ENCODE results near the gene WNT4. TPM values are rescaled to one million over a fixed set of nuclear protein-coding genes. Genes with fewer than 3 reads are reported as not detected.

The WNT4 gene
- total and polyA plus RNA-seq, 10 of the 15 experiments (the other 5 are each of a cell fraction or from before 2014, with no cell fraction given): 0.01 TPM; not detected in 9

DNA sequence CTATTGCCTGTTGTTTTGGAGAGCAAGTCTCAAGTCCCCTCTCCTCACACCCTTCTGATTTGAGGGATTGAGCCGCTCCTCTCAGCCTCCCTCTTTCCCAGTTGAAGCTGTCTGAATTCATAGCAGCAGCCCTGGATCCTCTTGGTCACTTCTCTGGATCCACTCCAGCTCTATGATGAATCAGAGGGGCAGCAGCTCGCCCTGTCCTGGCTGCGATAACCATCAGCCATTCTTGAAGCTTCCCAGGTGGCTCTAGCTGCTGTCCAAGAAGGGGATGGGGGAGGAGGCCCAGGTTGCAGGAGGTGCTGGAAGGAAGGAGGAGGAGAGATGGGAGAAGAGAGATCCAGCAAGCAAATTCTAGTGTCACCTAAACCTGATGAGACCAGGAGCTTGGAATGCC, 31.3 kb downstream of the WNT4 start:
- ChIA-PET SMC1A (ENCODE audit: uncharacterized antibody, unreplicated experiment) (no interaction called here), RAD21 (ENCODE audit: unreplicated experiment) (interaction anchor here (0.5 kb wide), 1 partner anchor 168 kb away, joined by 3 read pairs; no protein-coding TSS in a partner anchor), POLR2A (interaction anchor here (2.0 kb wide), 1 partner anchor 11 kb away, joined by 8 read pairs; no protein-coding TSS in a partner anchor), CTCF (interaction anchor here (0.7 to 1.2 kb wide), 2 partner anchors 93 to 305 kb away, joined by 3 read pairs; no protein-coding TSS in a partner anchor)
- WGBS (ENCODE audit: insufficient coverage, insufficient replicate concordance, low lambda C conversion rate, missing lambda C conversion rate): 100% methylated on average over 3 of the region's 3 CpGs
- Histone ChIP-seq H3K27ac (ENCODE audit: control insufficient read depth, insufficient read depth) (no peak overlapping the region), H3K79me2 (ENCODE audit: control insufficient read depth, insufficient read depth, low read length) (no peaks in the 10 kb centered on the region), H3K9ac (ENCODE audit: control insufficient read depth, insufficient read depth, low read length) (no peak overlapping the region), H3K36me3 (ENCODE audit: control insufficient read depth in 2 of 2, insufficient read depth in 2 of 2, low read length in 1 of 2) (peaks cover 15 to 26% of the 10 kb centered on the region in 2 experiments; a peak in 3 of 4 replicates), H4K20me1 (ENCODE audit: control insufficient read depth, insufficient read depth) (no peaks in the 10 kb centered on the region; the same call in 1 of the 2 replicates), H3K4me2 (ENCODE audit: control insufficient read depth, insufficient read depth) (no peak overlapping the region), H3K4me1 (ENCODE audit: control insufficient read depth, insufficient read depth, low read length) (peaks cover 19% of the 10 kb centered on the region), H3K4me3 (no peak overlapping the region), H2AFZ (ENCODE audit: control insufficient read depth, low read depth, low read length) (no peak overlapping the region), H3K9me3 (replicated peaks; ENCODE audit: control insufficient read depth, insufficient read depth, low read length) (no peaks in the 10 kb centered on the region), H3K27me3 (replicated peaks in 1 of 2; ENCODE audit: control insufficient read depth in 2 of 2, insufficient read depth in 2 of 2, low read length in 1 of 2) (no peaks in the 10 kb centered on the region)
- no TSS peak for BruUV-seq (replicated peaks)
- no peak for DNase-seq (ENCODE audit: low read depth, low spot score)
- intact Hi-C loops (cut with micrococcal nuclease; ENCODE audit: unreplicated experiment) (no loop called here), in situ Hi-C loops (cut with MboI) (no loop called here)
- no peak for FAIRE-seq
- no peak for ATAC-seq
- TF ChIP-seq RFX5 (IDR thresholded peaks at IDR 0.05; ENCODE audit: low read depth, low read length) (no peak), ZNF24 (IDR thresholded peaks at IDR 0.05) (no peak), NFXL1 (IDR thresholded peaks at IDR 0.05; ENCODE audit: borderline replicate concordance) (no peak), IKZF1 (conservative IDR thresholded peaks at IDR 0.05) (no peak), KAT2A (conservative IDR thresholded peaks at IDR 0.05; ENCODE audit: control insufficient read depth, low read depth, low read length) (no peak), SRF (IDR thresholded peaks at IDR 0.05; ENCODE audit: low read depth in 2 of 2, low read length in 2 of 2) (no peak), NBN (IDR thresholded peaks at IDR 0.05) (no peak), TARDBP (IDR thresholded peaks at IDR 0.05; ENCODE audit: borderline replicate concordance) (no peak), PAX8 (IDR thresholded peaks at IDR 0.05) (no peak)
- TF ChIP-seq, protein P1, sequence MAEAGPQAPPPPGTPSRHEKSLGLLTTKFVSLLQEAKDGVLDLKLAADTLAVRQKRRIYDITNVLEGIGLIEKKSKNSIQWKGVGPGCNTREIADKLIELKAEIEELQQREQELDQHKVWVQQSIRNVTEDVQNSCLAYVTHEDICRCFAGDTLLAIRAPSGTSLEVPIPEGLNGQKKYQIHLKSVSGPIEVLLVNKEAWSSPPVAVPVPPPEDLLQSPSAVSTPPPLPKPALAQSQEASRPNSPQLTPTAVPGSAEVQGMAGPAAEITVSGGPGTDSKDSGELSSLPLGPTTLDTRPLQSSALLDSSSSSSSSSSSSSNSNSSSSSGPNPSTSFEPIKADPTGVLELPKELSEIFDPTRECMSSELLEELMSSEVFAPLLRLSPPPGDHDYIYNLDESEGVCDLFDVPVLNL (IDR thresholded peaks at IDR 0.05; ENCODE audit: low read depth, low read length): no peak
- TF ChIP-seq, protein P2, sequence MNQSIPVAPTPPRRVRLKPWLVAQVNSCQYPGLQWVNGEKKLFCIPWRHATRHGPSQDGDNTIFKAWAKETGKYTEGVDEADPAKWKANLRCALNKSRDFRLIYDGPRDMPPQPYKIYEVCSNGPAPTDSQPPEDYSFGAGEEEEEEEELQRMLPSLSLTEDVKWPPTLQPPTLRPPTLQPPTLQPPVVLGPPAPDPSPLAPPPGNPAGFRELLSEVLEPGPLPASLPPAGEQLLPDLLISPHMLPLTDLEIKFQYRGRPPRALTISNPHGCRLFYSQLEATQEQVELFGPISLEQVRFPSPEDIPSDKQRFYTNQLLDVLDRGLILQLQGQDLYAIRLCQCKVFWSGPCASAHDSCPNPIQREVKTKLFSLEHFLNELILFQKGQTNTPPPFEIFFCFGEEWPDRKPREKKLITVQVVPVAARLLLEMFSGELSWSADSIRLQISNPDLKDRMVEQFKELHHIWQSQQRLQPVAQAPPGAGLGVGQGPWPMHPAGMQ (IDR thresholded peaks at IDR 0.05; ENCODE audit: borderline replicate concordance): no peak
- TF ChIP-seq, protein P3, sequence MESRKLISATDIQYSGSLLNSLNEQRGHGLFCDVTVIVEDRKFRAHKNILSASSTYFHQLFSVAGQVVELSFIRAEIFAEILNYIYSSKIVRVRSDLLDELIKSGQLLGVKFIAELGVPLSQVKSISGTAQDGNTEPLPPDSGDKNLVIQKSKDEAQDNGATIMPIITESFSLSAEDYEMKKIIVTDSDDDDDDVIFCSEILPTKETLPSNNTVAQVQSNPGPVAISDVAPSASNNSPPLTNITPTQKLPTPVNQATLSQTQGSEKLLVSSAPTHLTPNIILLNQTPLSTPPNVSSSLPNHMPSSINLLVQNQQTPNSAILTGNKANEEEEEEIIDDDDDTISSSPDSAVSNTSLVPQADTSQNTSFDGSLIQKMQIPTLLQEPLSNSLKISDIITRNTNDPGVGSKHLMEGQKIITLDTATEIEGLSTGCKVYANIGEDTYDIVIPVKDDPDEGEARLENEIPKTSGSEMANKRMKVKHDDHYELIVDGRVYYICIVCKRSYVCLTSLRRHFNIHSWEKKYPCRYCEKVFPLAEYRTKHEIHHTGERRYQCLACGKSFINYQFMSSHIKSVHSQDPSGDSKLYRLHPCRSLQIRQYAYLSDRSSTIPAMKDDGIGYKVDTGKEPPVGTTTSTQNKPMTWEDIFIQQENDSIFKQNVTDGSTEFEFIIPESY (IDR thresholded peaks at IDR 0.05): no peak
